Stimulated activated CD4-positive, alpha-beta T cell treated with anti-CD3 and anti-CD28 coated beads, Interleukin-12 subunit alpha, Interleukin-12 subunit beta, amount 100 ng/mL, for 48 hours (primary cell): ENCODE measurements around the gene SPRED3.
"Not testable (repeated sequence)": the region's sequence is repeated elsewhere in the genome, so short reads cannot be mapped to it uniquely, and the experiment has no call there.

Experiments used
- DNase-seq, 3 donors: peaks; one replicate each; pipeline ENCODE4 v3.0.0-alpha.2; 2020; ENCODE audit warnings: low read depth in 2 of 3, low spot score in 1 of 3

SPRED3 gene, protein sequence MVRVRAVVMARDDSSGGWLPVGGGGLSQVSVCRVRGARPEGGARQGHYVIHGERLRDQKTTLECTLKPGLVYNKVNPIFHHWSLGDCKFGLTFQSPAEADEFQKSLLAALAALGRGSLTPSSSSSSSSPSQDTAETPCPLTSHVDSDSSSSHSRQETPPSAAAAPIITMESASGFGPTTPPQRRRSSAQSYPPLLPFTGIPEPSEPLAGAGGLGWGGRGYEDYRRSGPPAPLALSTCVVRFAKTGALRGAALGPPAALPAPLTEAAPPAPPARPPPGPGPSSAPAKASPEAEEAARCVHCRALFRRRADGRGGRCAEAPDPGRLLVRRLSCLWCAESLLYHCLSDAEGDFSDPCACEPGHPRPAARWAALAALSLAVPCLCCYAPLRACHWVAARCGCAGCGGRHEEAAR

DNA sequence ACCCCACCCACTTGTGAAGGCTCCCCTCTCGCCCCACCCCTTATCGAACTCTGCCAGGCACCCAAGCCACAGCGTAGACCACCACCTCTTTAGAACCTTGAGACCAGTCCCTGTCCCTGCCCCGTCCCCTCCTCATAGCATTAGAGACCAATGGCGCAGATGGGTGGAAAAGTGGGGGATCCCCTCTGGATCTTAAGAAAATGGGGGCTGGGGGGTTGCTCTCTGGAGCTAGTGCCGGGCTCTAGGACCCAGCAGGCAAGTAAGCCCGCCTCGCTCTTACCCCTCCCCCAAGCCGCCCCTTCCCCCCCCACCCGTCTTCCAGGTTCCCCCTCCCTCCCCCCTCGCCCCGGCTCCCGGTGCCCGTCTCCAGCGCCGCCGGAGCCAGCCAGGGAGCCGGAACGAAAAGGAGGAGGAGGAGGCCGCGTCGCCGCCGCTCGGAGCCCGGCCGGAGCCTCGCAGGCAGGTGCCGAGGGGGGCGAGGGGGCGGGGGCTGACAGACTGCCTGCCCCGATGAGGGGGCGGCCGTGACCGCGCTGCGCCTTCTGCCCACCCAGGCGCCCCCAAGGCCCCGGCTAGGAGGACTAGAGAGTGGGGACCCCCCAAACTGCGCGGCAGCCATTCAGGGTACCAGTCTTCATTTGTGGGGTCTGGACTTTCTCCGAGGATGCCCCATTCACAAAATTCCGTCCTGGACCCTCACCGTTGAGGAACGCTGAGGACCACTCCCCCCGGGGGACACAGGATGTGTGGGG lies at the start of gene SPRED3:
TSS of gene SPRED3 (plus strand) at position 349 of the 752 bp plus-strand sequence. CDS start 1,606 bp downstream, outside the sequence.
- DNase-seq: no peak

- DNase-seq: not testable (repeated sequence)
Measured at GRCh38 chr19:38339011-38339410, 49.5 kb upstream of the SPRED3 start.

GRCh38 chr19:38340927-38341326 lies 47.6 kb upstream of the SPRED3 start:
- DNase-seq: no peak

GRCh38 chr19:38346837-38347236 lies 41.7 kb upstream of the SPRED3 start:
- no peak for DNase-seq

DNA sequence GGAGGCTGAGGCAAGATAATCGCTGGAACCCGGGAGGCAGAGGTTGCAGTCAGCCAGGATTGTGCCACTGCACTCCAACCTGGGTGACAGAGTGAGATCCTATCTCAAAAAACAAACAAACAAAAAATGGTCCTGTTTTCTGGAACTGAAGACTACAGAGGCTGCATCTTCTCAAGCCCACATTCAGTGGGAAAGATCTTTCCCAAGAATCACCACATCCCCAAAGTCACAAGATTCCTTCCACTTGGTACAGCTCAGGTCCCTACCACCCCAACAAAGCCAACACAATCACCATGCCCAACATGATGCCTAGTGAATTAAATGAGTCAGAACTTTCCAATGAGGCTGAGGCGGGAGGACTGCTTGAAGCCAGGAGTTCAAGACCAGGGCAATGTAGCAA lies 37.6 kb upstream of the SPRED3 start:
- DNase-seq: no peak

DNA sequence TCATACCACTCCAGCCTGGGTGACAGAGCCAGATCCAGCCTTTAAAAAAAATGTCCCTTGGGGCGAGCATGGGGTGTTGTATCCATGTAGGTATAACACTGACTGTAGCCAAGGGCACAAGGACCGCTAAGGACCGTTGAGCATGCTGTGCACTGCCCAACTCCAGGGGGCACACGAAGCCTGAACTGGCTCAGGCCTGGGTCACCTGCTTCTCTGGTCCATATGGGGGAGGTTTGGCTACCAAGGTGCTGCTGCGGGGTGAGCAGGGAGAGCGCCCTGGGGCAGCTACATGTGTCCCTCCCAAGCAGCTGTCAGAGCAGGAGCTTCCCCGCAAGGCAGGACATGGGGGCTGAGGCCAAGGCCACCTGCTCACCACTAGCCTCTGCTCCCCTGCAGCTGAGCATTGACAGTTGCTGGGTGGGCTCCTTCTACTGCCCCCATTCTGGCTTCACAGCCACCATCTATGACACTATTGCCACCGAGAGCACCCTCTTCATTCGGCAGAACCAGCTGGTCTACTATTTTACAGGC lies 36.6 kb upstream of the SPRED3 start:
- no peak for DNase-seq

GRCh38 chr19:38352611-38353010 lies 35.9 kb upstream of the SPRED3 start:
- DNase-seq: no peak

GRCh38 chr19:38355728-38356725 lies 32.5 kb upstream of the SPRED3 start:
- no peak for DNase-seq

GRCh38 chr19:38358071-38358470 lies 30.4 kb upstream of the SPRED3 start:
- DNase-seq: no peak

DNA sequence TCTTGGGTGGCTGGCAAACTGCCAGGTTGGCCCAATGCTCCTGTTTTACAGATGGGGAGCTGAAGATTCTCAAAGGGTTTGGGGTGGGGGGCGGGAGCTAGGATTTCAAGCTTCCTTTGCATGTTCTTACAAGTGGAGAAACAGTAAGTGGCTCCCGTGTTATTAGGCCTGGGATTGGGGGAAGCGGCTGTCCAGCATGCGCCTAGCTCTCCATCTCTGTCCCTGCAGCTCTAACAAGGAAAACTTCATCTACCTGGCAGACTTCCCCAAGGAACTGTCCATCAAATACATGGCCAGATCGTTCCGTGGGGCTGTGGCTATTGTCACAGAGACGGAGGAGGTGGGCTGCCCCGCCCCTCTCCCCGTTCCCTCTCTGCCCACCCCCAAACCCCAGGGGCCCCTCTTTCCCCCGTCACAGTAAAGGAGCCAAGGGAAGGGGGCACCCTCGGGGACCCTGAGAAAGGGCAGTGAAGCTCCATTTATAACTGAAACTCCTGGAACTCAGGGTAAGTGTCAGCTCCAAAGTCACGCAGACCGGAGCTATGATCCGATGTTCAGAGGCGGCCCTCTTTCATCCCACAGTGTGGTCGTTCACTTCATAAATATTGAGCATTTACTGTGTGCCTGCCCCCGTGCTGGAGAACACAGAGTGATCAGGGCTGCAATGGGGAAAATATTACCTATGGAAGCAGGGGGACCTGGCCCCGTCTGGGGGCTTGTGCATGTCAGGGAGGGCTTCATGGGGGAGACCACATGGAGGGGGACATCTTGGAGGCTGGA lies 29.1 kb upstream of the SPRED3 start:
- DNase-seq: no peak

- DNase-seq: no peak
Measured at GRCh38 chr19:38360351-38360750, 28.1 kb upstream of the SPRED3 start.

GRCh38 chr19:38360839-38361631 lies 27.5 kb upstream of the SPRED3 start:
- DNase-seq: no peak

GRCh38 chr19:38361633-38362075 lies 26.8 kb upstream of the SPRED3 start:
- DNase-seq: peak; percentile 54 to 75 (median 62)

GRCh38 chr19:38362076-38362945 lies 26.2 kb upstream of the SPRED3 start:
- peak; percentile 79 to 91 (median 87) for DNase-seq

- DNase-seq: not testable (repeated sequence)
Measured at GRCh38 chr19:38362946-38363688, 25.4 kb upstream of the SPRED3 start.

DNA sequence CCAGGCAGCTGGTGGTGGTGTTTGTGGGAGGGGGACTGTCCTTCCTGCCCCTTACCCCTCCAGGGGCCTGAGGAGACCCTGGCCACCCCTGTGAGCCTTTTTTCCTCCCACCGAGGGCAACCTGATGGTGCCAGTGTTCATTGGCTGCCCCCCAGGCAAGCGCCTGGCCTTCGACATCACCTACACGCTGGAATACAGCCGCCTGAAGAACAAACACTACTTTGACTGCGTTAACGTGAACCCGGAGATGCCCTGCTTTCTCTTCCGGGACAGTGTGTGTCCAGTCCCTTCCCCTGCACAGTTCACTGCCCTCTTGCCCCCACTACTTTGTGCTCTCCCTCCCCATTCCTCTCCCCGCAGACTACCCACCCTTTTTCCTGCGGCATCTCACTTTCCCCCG lies 21.5 kb upstream of the SPRED3 start:
- no peak for DNase-seq

DNA sequence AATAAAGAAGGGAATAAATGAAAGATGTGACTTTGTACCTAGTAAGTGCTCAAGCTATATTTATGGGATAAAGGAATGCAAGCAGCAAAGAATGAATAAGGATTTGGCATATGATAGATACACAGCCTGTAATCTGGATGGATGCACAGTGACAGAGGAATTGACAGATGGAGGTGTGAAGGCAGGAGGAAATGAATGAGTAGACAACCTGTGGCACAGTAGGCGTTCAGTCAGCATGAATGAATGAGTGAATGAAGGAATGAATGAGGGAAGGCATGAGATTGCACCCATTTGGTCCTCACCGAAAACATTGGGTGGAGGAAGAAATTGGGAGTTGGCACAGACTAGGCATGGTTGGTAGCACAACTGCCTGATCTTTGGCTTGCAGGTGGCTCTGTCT lies 18.9 kb upstream of the SPRED3 start:
- no peak for DNase-seq
